GM18508 (cell line): ENCODE results near the gene CAAP1.
"Not testable (repeated sequence)": the region's sequence is repeated elsewhere in the genome, so short reads cannot be mapped to it uniquely, and the experiment has no call there.

Experiments
- ATAC-seq: cut with Tn5 transposase; IDR thresholded peaks from one replicate; pipeline ENCODE4 v1.9.1; 2021; ENCODE audit warnings: moderate number of reproducible peaks; ENCODE audit not compliant: insufficient read depth, unreplicated experiment

Gene CAAP1

GRCh38 chr9:26856413-26857032, 36.1 kb downstream of the CAAP1 start:
- ATAC-seq = peak; percentile 70

- ATAC-seq = no peak
These were observed 41.6 kb downstream of the CAAP1 start for GRCh38 chr9:26850995-26851394.

GRCh38 chr9:26833792-26834191, 58.8 kb downstream of the CAAP1 start:
- no peak for ATAC-seq

- ATAC-seq = not testable (repeated sequence)
These were observed 64.1 kb downstream of the CAAP1 start for GRCh38 chr9:26828391-26828955.

- no peak for ATAC-seq
These were observed 77.8 kb downstream of the CAAP1 start for GRCh38 chr9:26814799-26815198.

- ATAC-seq = no peak
These were observed 79.4 kb downstream of the CAAP1 start for GRCh38 chr9:26813247-26813646.

GRCh38 chr9:26812217-26812616, 80.4 kb downstream of the CAAP1 start:
- peak; percentile 56 for ATAC-seq

- no peak for ATAC-seq
These were observed 81.5 kb downstream of the CAAP1 start for GRCh38 chr9:26811106-26811505.

GRCh38 chr9:26809795-26810194, 82.8 kb downstream of the CAAP1 start:
- no peak for ATAC-seq

GRCh38 chr9:26807161-26807560, 85.4 kb downstream of the CAAP1 start:
- ATAC-seq = no peak

GRCh38 chr9:26802921-26803320, 89.7 kb downstream of the CAAP1 start:
- ATAC-seq = no peak

GRCh38 chr9:26801772-26802171, 90.8 kb downstream of the CAAP1 start:
- ATAC-seq = no peak

- no peak for ATAC-seq
These were observed 92.3 kb downstream of the CAAP1 start for GRCh38 chr9:26800322-26800721.

GRCh38 chr9:26791274-26791673, 101.3 kb downstream of the CAAP1 start:
- no peak for ATAC-seq
